Tibial nerve (tissue), 3 donors: ENCODE measurements around the gene CREB1.

ENCODE experiments used
- CTCF ChIP-seq, 5 experiments: fragments of 200-600 bp in 3 of 5; fragments of 450-650 bp in 2 of 5; sonication (generic) in 3 of 5; IDR thresholded peaks; one replicate each; pipeline ENCODE4 v1.5.1; 2016 to 2019; ENCODE audit warnings: antibody characterized with exemption in 5 of 5, mild to moderate bottlenecking in 3 of 5, moderate library complexity in 2 of 5
- POLR2A ChIP-seq, 2 donors: fragments of 450-650 bp; IDR thresholded peaks; one replicate each; pipeline ENCODE4 v1.6.1; 2017; ENCODE audit warnings: antibody characterized with exemption in 2 of 2, mild to moderate bottlenecking in 2 of 2, moderate library complexity in 2 of 2

GRCh38 chr2:207543272-207543671 is 13.5 kb downstream of the CREB1 start:
- TF ChIP-seq CTCF (IDR thresholded peaks at IDR 0.05) = no peak
- no peak for TF ChIP-seq POLR2A (IDR thresholded peaks at IDR 0.05)
